SK-N-SH (cell line): ENCODE data around the gene ZNF775. TPM values are rescaled to one million over a fixed set of nuclear protein-coding genes. Genes with fewer than 3 reads are reported as not detected.

Experiments used
- CTCF ChIA-PET: fragments of 300-600, 350-600 bp; formaldehyde crosslinking; extraction: SDS; loops from one replicate; lab custom pipeline; 2021; lab: Yijun Ruan, JAX
- POLR2A ChIA-PET: fragments of 350-600 bp; sonication (Branson Sonifier 250); formaldehyde crosslinking; extraction: SDS; loops from one replicate; lab custom pipeline; 2020; ENCODE audit warnings: antibody characterized with exemption, inconsistent platforms; lab: Yijun Ruan, JAX
- DNase-seq: peaks from one replicate; pipeline ENCODE4 v3.0.0; 2012
- H2AFZ ChIP-seq: fragments of 200-600 bp; sonication (generic); 2 replicates; pipeline ENCODE4 v1.8.1; 2016; ENCODE audit warnings: antibody characterized with exemption, mild to moderate bottlenecking, low read depth
- H3F3A ChIP-seq: fragments of 200-600 bp; sonication (generic); replicated peaks from 2 replicates; pipeline ENCODE3; 2016; ENCODE audit warnings: antibody characterized with exemption, mild to moderate bottlenecking; ENCODE audit not compliant: insufficient read depth
- H3K27ac ChIP-seq, 2 experiments: fragments of 200-500 bp in 1 of 2; fragments of 200-600 bp in 1 of 2; sonication (Bioruptor generic) in 1 of 2; sonication (generic), shearing (Covaris generic) in 1 of 2; 2 replicates each; pipeline versions ENCODE4 v1.5.1 to v1.6.1; 2014 to 2016; ENCODE audit warnings: low read depth in 2 of 2, inconsistent platforms in 1 of 2, low read length in 1 of 2, mild to moderate bottlenecking in 1 of 2, mixed read lengths in 1 of 2
- H3K27me3 ChIP-seq: fragments of 200-600 bp; sonication (generic), shearing (Covaris generic); 2 replicates; pipeline ENCODE4 v1.6.1; 2016; ENCODE audit warnings: mixed run types; ENCODE audit not compliant: insufficient read depth
- H3K36me3 ChIP-seq, 2 experiments: fragments of 200-500 bp in 1 of 2; fragments of 200-600 bp in 1 of 2; sonication (Bioruptor generic) in 1 of 2; sonication (generic) in 1 of 2; replicated peaks in 1 of 2; 2 replicates each; pipeline versions ENCODE3 to v1.5.1; 2014 to 2016; ENCODE audit warnings: low read length in 1 of 2, mild to moderate bottlenecking in 1 of 2; ENCODE audit not compliant: insufficient read depth in 2 of 2, control insufficient read depth in 1 of 2
- H3K4me1 ChIP-seq, 2 experiments: fragments of 200-500 bp in 1 of 2; fragments of 200-600 bp in 1 of 2; sonication (Bioruptor generic) in 1 of 2; sonication (generic), shearing (Covaris generic) in 1 of 2; 2 replicates each; pipeline versions ENCODE4 v1.5.1 to v1.6.1; 2014 to 2016; ENCODE audit warnings: low read depth in 1 of 2, low read length in 1 of 2, mixed run types in 1 of 2; ENCODE audit not compliant: insufficient read depth in 2 of 2, control insufficient read depth in 1 of 2
- H3K4me2 ChIP-seq: fragments of 200-600 bp; sonication (generic), shearing (Covaris generic); 2 replicates; pipeline ENCODE4 v1.6.1; 2017; ENCODE audit warnings: mixed run types
- H3K4me3 ChIP-seq, 2 experiments: fragments of 200-500 bp in 1 of 2; fragments of 200-600 bp in 1 of 2; sonication (Bioruptor generic) in 1 of 2; sonication (generic), shearing (Covaris generic) in 1 of 2; 2 replicates each; pipeline versions ENCODE4 v1.5.1 to v1.8.1; 2014 to 2016; ENCODE audit warnings: low read depth in 2 of 2, inconsistent platforms in 1 of 2, low read length in 1 of 2, mild to moderate bottlenecking in 1 of 2, mixed read lengths in 1 of 2, moderate library complexity in 1 of 2
- H3K79me2 ChIP-seq: fragments of 200-600 bp; sonication (generic); 2 replicates; pipeline ENCODE4 v1.8.1; 2017; ENCODE audit warnings: mild to moderate bottlenecking; ENCODE audit not compliant: insufficient read depth
- H3K9ac ChIP-seq: fragments of 200-600 bp; sonication (generic); 2 replicates; pipeline ENCODE4 v1.6.1; 2017; ENCODE audit warnings: mixed run types
- H3K9me2 ChIP-seq: fragments of 200-600 bp; sonication (generic); 2 replicates; pipeline ENCODE4 v1.6.1; 2017; ENCODE audit warnings: mixed run types
- H3K9me3 ChIP-seq: fragments of 200-600 bp; sonication (generic); 2 replicates; pipeline ENCODE4 v1.6.1; 2017; ENCODE audit warnings: mixed run types, mild to moderate bottlenecking, moderate library complexity
- H4K20me1 ChIP-seq: fragments of 200-600 bp; sonication (generic); 2 replicates; pipeline ENCODE4 v1.6.1; 2017; ENCODE audit warnings: mild to moderate bottlenecking, mixed run types; ENCODE audit not compliant: insufficient read depth
- CHD2 ChIP-seq: fragments of 150-350 bp; IDR thresholded peaks from 2 replicates; pipeline ENCODE4 v1.6.1; 2018; ENCODE audit warnings: low read length; ENCODE audit not compliant: partially characterized antibody
- ELF1 ChIP-seq: IDR thresholded peaks from 2 replicates; pipeline ENCODE4 v1.4.0; 2012
- EP300 ChIP-seq, 2 experiments: IDR thresholded peaks; 2 replicates each; pipeline versions ENCODE4 v1.4.0 to v1.6.1; 2012; ENCODE audit warnings: borderline replicate concordance in 1 of 2, low read depth in 1 of 2, low read length in 1 of 2
- EZH2phosphoT487 ChIP-seq: fragments of 200-600 bp; sonication (generic); IDR thresholded peaks from 2 replicates; pipeline ENCODE4 v1.6.1; 2017; ENCODE audit warnings: low read depth, mixed run types, mild to moderate bottlenecking, antibody characterized with exemption, moderate library complexity, borderline replicate concordance
- FOXJ3 ChIP-seq: sonication (generic); formaldehyde crosslinking; IDR thresholded peaks from 2 replicates; pipeline ENCODE4 v1.5.1; 2020; ENCODE audit warnings: mild to moderate bottlenecking, missing genetic modification reagents
- GABPA ChIP-seq: IDR thresholded peaks from 2 replicates; pipeline ENCODE4 v1.4.0; 2012; ENCODE audit warnings: low read depth, mild to moderate bottlenecking
- GATA2 ChIP-seq: sonication (generic); formaldehyde crosslinking; IDR thresholded peaks from 2 replicates; pipeline ENCODE4 v1.5.0; 2020; ENCODE audit warnings: mild to moderate bottlenecking, missing genetic modification reagents
- MEF2A ChIP-seq: IDR thresholded peaks from 2 replicates; pipeline ENCODE4 v1.4.0; 2012; ENCODE audit warnings: low read depth, borderline replicate concordance
- MXI1 ChIP-seq: IDR thresholded peaks from 2 replicates; pipeline ENCODE4 v1.6.1; 2012; ENCODE audit warnings: mild to moderate bottlenecking, low read depth, low read length, improper control_type of control experiment
- NRF1 ChIP-seq: IDR thresholded peaks from 2 replicates; pipeline ENCODE4 v1.6.1; 2012; ENCODE audit warnings: low read depth, mild to moderate bottlenecking, low read length
- RAD21 ChIP-seq: IDR thresholded peaks from 2 replicates; pipeline ENCODE4 v1.6.1; 2012; ENCODE audit warnings: mild to moderate bottlenecking, low read length
- RXRA ChIP-seq: IDR thresholded peaks from 2 replicates; pipeline ENCODE4 v1.4.0; 2012; ENCODE audit warnings: low read depth, mild to moderate bottlenecking, borderline replicate concordance
- SIN3A ChIP-seq: IDR thresholded peaks from 2 replicates; pipeline ENCODE4 v1.6.1; 2012; ENCODE audit warnings: low read depth, mild to moderate bottlenecking, low read length, moderate library complexity, borderline replicate concordance
- SMC3 ChIP-seq: IDR thresholded peaks from 2 replicates; pipeline ENCODE4 v1.6.1; 2012; ENCODE audit warnings: low read depth, low read length, improper control_type of control experiment
- TCF12 ChIP-seq: IDR thresholded peaks from 2 replicates; pipeline ENCODE4 v1.4.0; 2012
- WGBS: methylation state at CpG from one replicate; pipeline ENCODE4 v1.1.6; 2017; ENCODE audit warnings: low lambda C conversion rate; 5-methylcytosine and 5-hydroxymethylcytosine counted together
- polyA plus RNA-seq, 3 experiments: library from polyadenylated mRNA; depleted of rRNA; stranded (reverse); fragments of >200 nt; gene quantifications; 2 replicates each; pipeline ENCODE4 v1.2.3, GENCODE V29; 2012
- TF ChIP-seq, protein P1 (sequence below): IDR thresholded peaks from 2 replicates; pipeline ENCODE4 v1.4.0; 2012; ENCODE audit warnings: low read depth, borderline replicate concordance
- TF ChIP-seq, protein P2 (sequence below): fragments of 200-600 bp; sonication (generic); IDR thresholded peaks from 2 replicates; pipeline ENCODE4 v1.6.1; 2017; ENCODE audit warnings: antibody characterized with exemption, mild to moderate bottlenecking, moderate library complexity
- TF ChIP-seq, protein P3 (sequence below): IDR thresholded peaks from 2 replicates; pipeline ENCODE4 v1.4.0; 2012; ENCODE audit warnings: low read depth
- TF ChIP-seq, protein P4 (sequence below): IDR thresholded peaks from 2 replicates; pipeline ENCODE4 v1.6.1; 2012; ENCODE audit warnings: mild to moderate bottlenecking, low read depth, low read length, moderate library complexity

ZNF775 gene
- polyA plus RNA-seq, 1 of the 3 experiments (the other 2 are of a cell fraction), result 5.0 TPM

DNA sequence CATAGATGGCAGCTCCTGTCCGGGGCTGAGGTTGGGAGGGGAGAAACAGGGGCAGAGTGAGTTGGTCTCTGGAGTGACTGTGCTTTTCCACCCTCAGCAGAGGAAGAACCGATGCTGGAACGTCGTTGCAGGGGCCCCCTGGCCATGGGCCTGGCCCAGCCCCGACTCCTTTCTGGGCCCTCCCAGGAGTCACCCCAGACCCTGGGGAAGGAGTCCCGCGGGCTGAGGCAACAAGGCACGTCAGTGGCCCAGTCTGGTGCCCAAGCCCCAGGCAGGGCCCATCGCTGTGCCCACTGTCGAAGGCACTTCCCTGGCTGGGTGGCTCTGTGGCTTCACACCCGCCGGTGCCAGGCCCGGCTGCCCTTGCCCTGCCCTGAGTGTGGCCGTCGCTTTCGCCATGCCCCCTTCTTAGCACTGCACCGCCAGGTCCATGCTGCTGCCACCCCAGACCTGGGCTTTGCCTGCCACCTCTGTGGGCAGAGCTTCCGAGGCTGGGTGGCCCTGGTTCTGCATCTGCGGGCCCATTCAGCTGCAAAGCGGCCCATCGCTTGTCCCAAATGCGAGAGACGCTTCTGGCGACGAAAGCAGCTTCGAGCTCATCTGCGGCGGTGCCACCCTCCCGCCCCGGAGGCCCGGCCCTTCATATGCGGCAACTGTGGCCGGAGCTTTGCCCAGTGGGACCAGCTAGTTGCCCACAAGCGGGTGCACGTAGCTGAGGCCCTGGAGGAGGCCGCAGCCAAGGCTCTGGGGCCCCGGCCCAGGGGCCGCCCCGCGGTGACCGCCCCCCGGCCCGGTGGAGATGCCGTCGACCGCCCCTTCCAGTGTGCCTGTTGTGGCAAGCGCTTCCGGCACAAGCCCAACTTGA, 7.8 kb upstream of the ZNF775 start:
- Histone ChIP-seq H3K4me1 (peaks cover 9 to 35% of the 10 kb centered on the region in 2 experiments; a peak in 3 of 4 replicates), H2AFZ (no peak overlapping the region), H3K27ac (peak overlapping the region in 1 of 2 experiments; percentile 72; a peak in 2 of 4 replicates), H3K36me3 (peaks cover 19 to 49% of the 10 kb centered on the region in 2 experiments), H3K9me2 (no peaks in the 10 kb centered on the region), H3K9ac (no peak overlapping the region), H3K27me3 (no peaks in the 10 kb centered on the region), H3K9me3 (no peaks in the 10 kb centered on the region), H3F3A (peaks cover 17% of the 10 kb centered on the region), H4K20me1 (no peaks in the 10 kb centered on the region), H3K4me2 (peak overlapping the region; percentile 96; the same call in 1 of the 2 replicates), H3K79me2 (peaks cover 48% of the 10 kb centered on the region), H3K4me3 (no peak overlapping the region)
- no peak for TF ChIP-seq SIN3A
- TF ChIP-seq NRF1, result no peak
- no peak for TF ChIP-seq GATA2
- no peak for TF ChIP-seq RAD21
- TF ChIP-seq EP300 (IDR thresholded peaks at IDR 0.05; ENCODE audit: borderline replicate concordance in 1 of 2, low read depth in 1 of 2, low read length in 1 of 2), result no peak
- no peak for TF ChIP-seq SMC3
- TF ChIP-seq, protein P1, sequence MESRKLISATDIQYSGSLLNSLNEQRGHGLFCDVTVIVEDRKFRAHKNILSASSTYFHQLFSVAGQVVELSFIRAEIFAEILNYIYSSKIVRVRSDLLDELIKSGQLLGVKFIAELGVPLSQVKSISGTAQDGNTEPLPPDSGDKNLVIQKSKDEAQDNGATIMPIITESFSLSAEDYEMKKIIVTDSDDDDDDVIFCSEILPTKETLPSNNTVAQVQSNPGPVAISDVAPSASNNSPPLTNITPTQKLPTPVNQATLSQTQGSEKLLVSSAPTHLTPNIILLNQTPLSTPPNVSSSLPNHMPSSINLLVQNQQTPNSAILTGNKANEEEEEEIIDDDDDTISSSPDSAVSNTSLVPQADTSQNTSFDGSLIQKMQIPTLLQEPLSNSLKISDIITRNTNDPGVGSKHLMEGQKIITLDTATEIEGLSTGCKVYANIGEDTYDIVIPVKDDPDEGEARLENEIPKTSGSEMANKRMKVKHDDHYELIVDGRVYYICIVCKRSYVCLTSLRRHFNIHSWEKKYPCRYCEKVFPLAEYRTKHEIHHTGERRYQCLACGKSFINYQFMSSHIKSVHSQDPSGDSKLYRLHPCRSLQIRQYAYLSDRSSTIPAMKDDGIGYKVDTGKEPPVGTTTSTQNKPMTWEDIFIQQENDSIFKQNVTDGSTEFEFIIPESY, result no peak
- no peak for TF ChIP-seq MEF2A
- TF ChIP-seq, protein P2, sequence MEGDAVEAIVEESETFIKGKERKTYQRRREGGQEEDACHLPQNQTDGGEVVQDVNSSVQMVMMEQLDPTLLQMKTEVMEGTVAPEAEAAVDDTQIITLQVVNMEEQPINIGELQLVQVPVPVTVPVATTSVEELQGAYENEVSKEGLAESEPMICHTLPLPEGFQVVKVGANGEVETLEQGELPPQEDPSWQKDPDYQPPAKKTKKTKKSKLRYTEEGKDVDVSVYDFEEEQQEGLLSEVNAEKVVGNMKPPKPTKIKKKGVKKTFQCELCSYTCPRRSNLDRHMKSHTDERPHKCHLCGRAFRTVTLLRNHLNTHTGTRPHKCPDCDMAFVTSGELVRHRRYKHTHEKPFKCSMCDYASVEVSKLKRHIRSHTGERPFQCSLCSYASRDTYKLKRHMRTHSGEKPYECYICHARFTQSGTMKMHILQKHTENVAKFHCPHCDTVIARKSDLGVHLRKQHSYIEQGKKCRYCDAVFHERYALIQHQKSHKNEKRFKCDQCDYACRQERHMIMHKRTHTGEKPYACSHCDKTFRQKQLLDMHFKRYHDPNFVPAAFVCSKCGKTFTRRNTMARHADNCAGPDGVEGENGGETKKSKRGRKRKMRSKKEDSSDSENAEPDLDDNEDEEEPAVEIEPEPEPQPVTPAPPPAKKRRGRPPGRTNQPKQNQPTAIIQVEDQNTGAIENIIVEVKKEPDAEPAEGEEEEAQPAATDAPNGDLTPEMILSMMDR, result no peak
- TF ChIP-seq CHD2, result no peak
- no peak for TF ChIP-seq GABPA
- TF ChIP-seq TCF12, result no peak
- no peak for TF ChIP-seq FOXJ3 (CRISPR knock-in tag)
- TF ChIP-seq, protein P3, sequence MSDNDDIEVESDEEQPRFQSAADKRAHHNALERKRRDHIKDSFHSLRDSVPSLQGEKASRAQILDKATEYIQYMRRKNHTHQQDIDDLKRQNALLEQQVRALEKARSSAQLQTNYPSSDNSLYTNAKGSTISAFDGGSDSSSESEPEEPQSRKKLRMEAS, result no peak
- TF ChIP-seq, protein P4, sequence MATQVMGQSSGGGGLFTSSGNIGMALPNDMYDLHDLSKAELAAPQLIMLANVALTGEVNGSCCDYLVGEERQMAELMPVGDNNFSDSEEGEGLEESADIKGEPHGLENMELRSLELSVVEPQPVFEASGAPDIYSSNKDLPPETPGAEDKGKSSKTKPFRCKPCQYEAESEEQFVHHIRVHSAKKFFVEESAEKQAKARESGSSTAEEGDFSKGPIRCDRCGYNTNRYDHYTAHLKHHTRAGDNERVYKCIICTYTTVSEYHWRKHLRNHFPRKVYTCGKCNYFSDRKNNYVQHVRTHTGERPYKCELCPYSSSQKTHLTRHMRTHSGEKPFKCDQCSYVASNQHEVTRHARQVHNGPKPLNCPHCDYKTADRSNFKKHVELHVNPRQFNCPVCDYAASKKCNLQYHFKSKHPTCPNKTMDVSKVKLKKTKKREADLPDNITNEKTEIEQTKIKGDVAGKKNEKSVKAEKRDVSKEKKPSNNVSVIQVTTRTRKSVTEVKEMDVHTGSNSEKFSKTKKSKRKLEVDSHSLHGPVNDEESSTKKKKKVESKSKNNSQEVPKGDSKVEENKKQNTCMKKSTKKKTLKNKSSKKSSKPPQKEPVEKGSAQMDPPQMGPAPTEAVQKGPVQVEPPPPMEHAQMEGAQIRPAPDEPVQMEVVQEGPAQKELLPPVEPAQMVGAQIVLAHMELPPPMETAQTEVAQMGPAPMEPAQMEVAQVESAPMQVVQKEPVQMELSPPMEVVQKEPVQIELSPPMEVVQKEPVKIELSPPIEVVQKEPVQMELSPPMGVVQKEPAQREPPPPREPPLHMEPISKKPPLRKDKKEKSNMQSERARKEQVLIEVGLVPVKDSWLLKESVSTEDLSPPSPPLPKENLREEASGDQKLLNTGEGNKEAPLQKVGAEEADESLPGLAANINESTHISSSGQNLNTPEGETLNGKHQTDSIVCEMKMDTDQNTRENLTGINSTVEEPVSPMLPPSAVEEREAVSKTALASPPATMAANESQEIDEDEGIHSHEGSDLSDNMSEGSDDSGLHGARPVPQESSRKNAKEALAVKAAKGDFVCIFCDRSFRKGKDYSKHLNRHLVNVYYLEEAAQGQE, result no peak
- no peak for TF ChIP-seq ELF1
- no peak for TF ChIP-seq MXI1
- TF ChIP-seq RXRA, result no peak
- no peak for TF ChIP-seq EZH2phosphoT487
- DNase-seq, result no peak
- WGBS, result 94% methylated on average over 27 of the region's 48 CpGs
- CTCF ChIA-PET, result interaction anchor here (0.9 to 7.4 kb wide), 2 partner anchors 15 to 26 kb away, joined by 3 to 57 read pairs; no protein-coding TSS in a partner anchor
- POLR2A ChIA-PET, result interaction anchor here (0.6 to 1.3 kb wide), 2 partner anchors 9 to 30 kb away, joined by 3 to 4 read pairs; no protein-coding TSS in a partner anchor
